Measurements from ENCODE around the gene CAPN5.

GRCh38 chr11:77120571-77120970, 53.8 kb downstream of the CAPN5 start:
- TF ChIP-seq EZH2 (IDR thresholded peaks at IDR 0.05; ENCODE audit: insufficient read depth, poor library complexity, severe bottlenecking) (no peak), EZH2phosphoT487 (IDR thresholded peaks at IDR 0.05; ENCODE audit: insufficient read depth, low read depth) (no peak)
